KOPT-K1 (cell line): ENCODE data around the gene FLOT2.
"Not testable (repeated sequence)": the region's sequence is repeated elsewhere in the genome, so short reads cannot be mapped to it uniquely, and the experiment has no call there.

Experiments
- H3K27ac ChIP-seq: fragments of 200-600 bp; sonication (generic); 2 replicates; pipeline ENCODE4 v1.5.1; 2016; ENCODE audit warnings: antibody characterized with exemption, mild to moderate bottlenecking, low read depth, low read length; ENCODE audit not compliant: poor library complexity, severe bottlenecking
- H3K36me3 ChIP-seq: fragments of 200-600 bp; sonication (generic); 2 replicates; pipeline ENCODE4 v1.5.1; 2017; ENCODE audit warnings: antibody characterized with exemption, mild to moderate bottlenecking, low read length, moderate library complexity; ENCODE audit not compliant: insufficient read depth
- H3K9me3 ChIP-seq: fragments of 200-600 bp; sonication (generic); 2 replicates; pipeline ENCODE4 v1.5.1; 2017; ENCODE audit warnings: antibody characterized with exemption, low read length, mild to moderate bottlenecking; ENCODE audit not compliant: insufficient read depth, poor library complexity, severe bottlenecking

FLOT2 gene

DNA sequence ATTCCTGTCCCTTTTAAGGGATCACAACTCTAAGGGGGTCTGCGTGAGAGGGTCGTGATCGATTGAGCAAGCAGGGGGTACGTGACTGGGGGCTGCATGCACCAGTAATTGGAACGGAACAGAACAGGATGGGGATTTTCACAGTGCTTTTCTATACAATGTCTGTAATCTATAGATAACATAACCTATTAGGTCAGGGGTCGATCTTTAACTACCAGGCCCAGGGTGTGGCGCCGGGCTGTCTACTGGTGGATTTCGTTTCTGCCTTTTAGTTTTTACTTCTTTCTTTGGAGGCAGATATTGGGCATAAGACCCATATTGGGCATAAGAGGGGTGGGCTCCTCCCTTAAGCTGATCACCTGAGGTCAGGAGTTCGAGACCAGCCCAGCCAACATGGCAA lies 61.0 kb downstream of the FLOT2 start:
- H3K36me3 ChIP-seq: peaks cover 11% of the 10 kb centered on the region; the same call in 1 of the 2 replicates
- H3K27ac ChIP-seq, H3K9me3 ChIP-seq: not testable (repeated sequence)

- no peak overlapping the region for H3K27ac ChIP-seq
- no peaks in the 10 kb centered on the region for H3K9me3 ChIP-seq
- H3K36me3 ChIP-seq: peaks cover 22% of the 10 kb centered on the region
These were observed 63.1 kb downstream of the FLOT2 start for GRCh38 chr17:28834420-28834819.
